ENCODE data around the gene USP25. TPM values are rescaled to one million over a fixed set of nuclear protein-coding genes. Genes with fewer than 3 reads are reported as not detected.

The USP25 gene
- total and polyA plus RNA-seq, 2 donors (not counting 1 experiment from before 2014, with no cell fraction given): 40.6 to 65.7 TPM

DNA sequence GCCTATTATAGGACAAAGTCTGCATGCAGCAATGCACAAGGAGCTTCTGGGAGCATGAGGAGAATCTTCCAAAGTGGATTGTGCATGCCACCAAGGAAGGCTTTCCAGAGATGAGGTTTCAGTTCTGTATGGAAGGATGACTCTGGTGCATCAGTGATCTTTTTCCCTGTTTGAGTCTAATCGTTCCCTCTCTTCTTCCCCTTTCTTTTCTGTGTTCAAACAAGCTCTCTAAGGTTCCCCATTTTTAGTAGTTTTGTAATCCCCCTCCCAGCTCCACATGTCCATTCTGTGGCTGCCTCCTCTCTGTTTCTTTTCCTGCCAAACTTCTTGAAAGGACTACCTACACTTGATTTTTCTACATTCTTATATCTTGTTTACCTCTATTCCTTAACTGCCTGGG, 43.3 kb upstream of the USP25 start:
- TF ChIP-seq EZH2 (IDR thresholded peaks at IDR 0.05; ENCODE audit: low read length, missing control alignments) (no peak), CTCF (conservative IDR thresholded peaks at IDR 0.05 in 1 of 2, IDR thresholded peaks at IDR 0.05 in 1 of 2; ENCODE audit: low read depth in 1 of 2, low read length in 2 of 2) (no peak)
- Histone ChIP-seq H3K36me3 (ENCODE audit: control insufficient read depth, insufficient read depth, low read length) (no peaks in the 10 kb centered on the region), H3K4me1 (ENCODE audit: control insufficient read depth, extremely low read depth, insufficient read depth, low read length) (peaks cover 6% of the 10 kb centered on the region), H2AFZ (ENCODE audit: low read length) (no peak overlapping the region), H3K4me3 (replicated peaks in 1 of 4; ENCODE audit: control extremely low read depth in 1 of 4, insufficient read depth in 1 of 4, low read depth in 3 of 4, low read length in 4 of 4) (no peak overlapping the region), H3K9ac (ENCODE audit: insufficient read depth, low read length) (no peak overlapping the region), H3K9me3 (ENCODE audit: control insufficient read depth, insufficient read depth, low read depth, low read length) (no peaks in the 10 kb centered on the region), H3K4me2 (ENCODE audit: extremely low read depth, insufficient read depth, low read length) (no peak overlapping the region), H3K27me3 (ENCODE audit: control insufficient read depth, insufficient read depth, low read length) (no peaks in the 10 kb centered on the region), H3K27ac (ENCODE audit: insufficient read depth, low read length) (no peak overlapping the region), H4K20me1 (ENCODE audit: control insufficient read depth, extremely low read depth, insufficient read depth, low read length) (no peaks in the 10 kb centered on the region), H3K79me2 (ENCODE audit: control insufficient read depth, insufficient read depth, low read length) (no peaks in the 10 kb centered on the region)
- DNase-seq (ENCODE audit: low read depth in 2 of 2): no peak

GRCh38 chr21:15687208-15687607, 42.6 kb upstream of the USP25 start:
- Histone ChIP-seq H3K9ac (ENCODE audit: insufficient read depth, low read length) (no peak overlapping the region), H3K79me2 (ENCODE audit: control insufficient read depth, insufficient read depth, low read length) (no peaks in the 10 kb centered on the region), H3K4me1 (ENCODE audit: control insufficient read depth, extremely low read depth, insufficient read depth, low read length) (peaks cover 4% of the 10 kb centered on the region), H3K4me2 (ENCODE audit: extremely low read depth, insufficient read depth, low read length) (no peak overlapping the region), H3K27ac (ENCODE audit: insufficient read depth, low read length) (no peak overlapping the region), H3K27me3 (ENCODE audit: control insufficient read depth, insufficient read depth, low read length) (no peaks in the 10 kb centered on the region), H3K9me3 (ENCODE audit: control insufficient read depth, insufficient read depth, low read depth, low read length) (no peaks in the 10 kb centered on the region), H4K20me1 (ENCODE audit: control insufficient read depth, extremely low read depth, insufficient read depth, low read length) (no peaks in the 10 kb centered on the region), H3K36me3 (ENCODE audit: control insufficient read depth, insufficient read depth, low read length) (no peaks in the 10 kb centered on the region), H3K4me3 (replicated peaks in 1 of 4; ENCODE audit: control extremely low read depth in 1 of 4, insufficient read depth in 1 of 4, low read depth in 3 of 4, low read length in 4 of 4) (no peak overlapping the region), H2AFZ (ENCODE audit: low read length) (no peak overlapping the region)
- peak; percentile 50 to 60 for DNase-seq (ENCODE audit: low read depth in 2 of 2)
- TF ChIP-seq EZH2 (IDR thresholded peaks at IDR 0.05; ENCODE audit: low read length, missing control alignments): no peak
- TF ChIP-seq CTCF (conservative IDR thresholded peaks at IDR 0.05 in 1 of 2, IDR thresholded peaks at IDR 0.05 in 1 of 2; ENCODE audit: low read depth in 1 of 2, low read length in 2 of 2): no peak

DNA sequence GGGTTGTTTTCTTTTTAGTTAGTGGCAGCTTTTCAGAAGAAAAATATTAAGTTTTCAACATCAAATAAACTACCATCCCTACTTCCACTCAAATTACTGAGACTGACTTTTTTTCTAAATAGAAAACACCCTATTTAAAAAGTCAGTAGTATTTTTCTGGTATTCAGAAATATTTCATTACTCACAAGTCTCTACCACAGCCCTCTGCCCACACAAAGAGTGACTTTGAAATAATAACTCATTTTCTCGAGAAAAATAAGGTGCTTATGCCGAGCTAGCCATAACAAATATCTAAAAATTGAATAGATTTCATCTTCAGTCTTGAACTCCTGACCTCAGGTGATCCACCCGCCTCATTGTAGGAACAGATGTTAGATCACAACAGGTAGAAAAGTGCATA, 41.8 kb upstream of the USP25 start:
- no peaks in the 10 kb centered on the region for H3K9me3 ChIP-seq (ENCODE audit: control insufficient read depth, insufficient read depth, low read depth, low read length)
- H3K9ac ChIP-seq (ENCODE audit: insufficient read depth, low read length): no peak overlapping the region
- H4K20me1 ChIP-seq (ENCODE audit: control insufficient read depth, extremely low read depth, insufficient read depth, low read length): no peaks in the 10 kb centered on the region
- no peaks in the 10 kb centered on the region for H3K27me3 ChIP-seq (ENCODE audit: control insufficient read depth, insufficient read depth, low read length)
- H3K36me3 ChIP-seq (ENCODE audit: control insufficient read depth, insufficient read depth, low read length): no peaks in the 10 kb centered on the region
- H3K27ac ChIP-seq (ENCODE audit: insufficient read depth, low read length): no peak overlapping the region
- no peak for TF ChIP-seq CTCF (conservative IDR thresholded peaks at IDR 0.05 in 1 of 2, IDR thresholded peaks at IDR 0.05 in 1 of 2; ENCODE audit: low read depth in 1 of 2, low read length in 2 of 2)
- no peak for TF ChIP-seq EZH2 (IDR thresholded peaks at IDR 0.05; ENCODE audit: low read length, missing control alignments)
- DNase-seq (ENCODE audit: low read depth in 2 of 2): peak in 1 of 2 donors; percentile 54
- H3K4me1 ChIP-seq (ENCODE audit: control insufficient read depth, extremely low read depth, insufficient read depth, low read length): no peaks in the 10 kb centered on the region
- H2AFZ ChIP-seq (ENCODE audit: low read length): no peak overlapping the region
- H3K4me2 ChIP-seq (ENCODE audit: extremely low read depth, insufficient read depth, low read length): no peak overlapping the region
- H3K4me3 ChIP-seq (replicated peaks in 1 of 4; ENCODE audit: control extremely low read depth in 1 of 4, insufficient read depth in 1 of 4, low read depth in 3 of 4, low read length in 4 of 4): no peak overlapping the region
- H3K79me2 ChIP-seq (ENCODE audit: control insufficient read depth, insufficient read depth, low read length): no peaks in the 10 kb centered on the region
